K562 (cell line): ENCODE measurements around the gene ERVFRD-1. TPM values are rescaled to one million over a fixed set of nuclear protein-coding genes. Genes with fewer than 3 reads are reported as not detected.

Experiments
- ADNP ChIP-seq: fragments of 200-800 bp; sonication (Bioruptor generic); IDR thresholded peaks from 2 replicates; pipeline ENCODE4 v1.6.1; 2016; ENCODE audit warnings: missing genetic modification characterization, missing compliant biosample characterization
- ATF4 ChIP-seq: fragments of 450-650 bp; formaldehyde crosslinking; IDR thresholded peaks from 2 replicates; pipeline ENCODE4 v1.4.0; 2022; ENCODE audit warnings: mild to moderate bottlenecking, moderate library complexity
- BCL6 ChIP-seq: fragments of 250-450 bp; sonication (Bioruptor Pico); IDR thresholded peaks from 2 replicates; pipeline ENCODE4 v1.4.0; 2020
- BCOR ChIP-seq: fragments of 450-650 bp; IDR thresholded peaks from 2 replicates; pipeline ENCODE4 v1.6.1; 2016
- CBFA2T3 ChIP-seq: fragments of 450-650 bp; IDR thresholded peaks from 2 replicates; pipeline ENCODE4 v1.6.1; 2017
- EP300 ChIP-seq: IDR thresholded peaks from 2 replicates; pipeline ENCODE4 v1.6.1; 2012; ENCODE audit warnings: low read length, improper control_type of control experiment
- HDAC8 ChIP-seq: fragments of 450-650 bp; IDR thresholded peaks from 2 replicates; pipeline ENCODE4 v1.6.1; 2016; ENCODE audit warnings: mild to moderate bottlenecking, missing genetic modification characterization, moderate library complexity, missing compliant biosample characterization
- HMG20B ChIP-seq: fragments of 250-450 bp; sonication (Bioruptor Pico); IDR thresholded peaks from 2 replicates; pipeline ENCODE4 v1.5.0; 2021; ENCODE audit warnings: mild to moderate bottlenecking
- KLF1 ChIP-seq: fragments of 450-650 bp; IDR thresholded peaks from 2 replicates; pipeline ENCODE4 v1.6.1; 2016; ENCODE audit warnings: missing genetic modification characterization, missing compliant biosample characterization
- KLF6 ChIP-seq: fragments of 250-450 bp; sonication (Bioruptor Pico); IDR thresholded peaks from 2 replicates; pipeline ENCODE4 v1.4.0; 2020; ENCODE audit warnings: mild to moderate bottlenecking, moderate library complexity, borderline replicate concordance
- MYC ChIP-seq, 2 experiments: fragments of 250-450 bp in 1 of 2; sonication (Bioruptor Pico) in 1 of 2; IDR thresholded peaks; 2 replicates each; pipeline versions ENCODE4 v1.5.1 to v1.6.1; 2012 to 2021; ENCODE audit warnings: low read depth in 2 of 2, borderline replicate concordance in 1 of 2, improper control_type of control experiment in 1 of 2, low read length in 1 of 2, mild to moderate bottlenecking in 1 of 2, moderate library complexity in 1 of 2
- NCOA1 ChIP-seq: fragments of 450-650 bp; IDR thresholded peaks from 2 replicates; pipeline ENCODE4 v1.6.1; 2016; ENCODE audit warnings: low read depth
- PML ChIP-seq: IDR thresholded peaks from 2 replicates; pipeline ENCODE4 v1.6.1; 2012; ENCODE audit warnings: low read length, inconsistent platforms
- RFX7 ChIP-seq: fragments of 250-450 bp; sonication (Bioruptor Pico); IDR thresholded peaks from 2 replicates; pipeline ENCODE4 v1.5.1; 2021; ENCODE audit warnings: mild to moderate bottlenecking
- SFPQ ChIP-seq: fragments of 200-400 bp; formaldehyde crosslinking; IDR thresholded peaks from 2 replicates; pipeline ENCODE4 v1.6.1; 2017; ENCODE audit warnings: mild to moderate bottlenecking, low read depth, low read length, moderate library complexity
- TAF1 ChIP-seq: IDR thresholded peaks from 2 replicates; pipeline ENCODE4 v1.6.1; 2011; ENCODE audit warnings: mild to moderate bottlenecking, low read length, moderate library complexity; ENCODE audit not compliant: insufficient read depth, control insufficient read depth, severe bottlenecking; ENCODE audit errors: extremely low read depth
- TCF7 ChIP-seq: sonication (generic); IDR thresholded peaks from 2 replicates; pipeline ENCODE4 v1.6.1; 2016; ENCODE audit warnings: antibody characterized with exemption, borderline replicate concordance
- ZBTB49 ChIP-seq: sonication (generic); formaldehyde crosslinking; IDR thresholded peaks from 2 replicates; pipeline ENCODE4 v1.8.0; 2022; ENCODE audit warnings: missing genetic modification reagents, mild to moderate bottlenecking, borderline replicate concordance
- ZFP1 ChIP-seq: fragments of 450-650 bp; formaldehyde crosslinking; IDR thresholded peaks from 2 replicates; pipeline ENCODE4 v1.4.0; 2020; ENCODE audit warnings: mild to moderate bottlenecking, mixed read lengths
- ZNF197 ChIP-seq: fragments of 200-800 bp; sonication (Bioruptor generic); IDR thresholded peaks from 2 replicates; pipeline ENCODE4 v1.6.1; 2016; ENCODE audit warnings: low read depth, missing genetic modification characterization, missing compliant biosample characterization
- ZNF695 ChIP-seq: fragments of 450-650 bp; formaldehyde crosslinking; IDR thresholded peaks from 2 replicates; pipeline ENCODE4 v1.4.0; 2020; ENCODE audit warnings: mild to moderate bottlenecking, moderate library complexity
- polyA plus RNA-seq, 8 experiments: library from polyadenylated mRNA; depleted of rRNA in 4 of 8; stranded (reverse) in 5 of 8; unstranded in 3 of 8; fragments of >200 nt; fragmentation: Nextera tagmentation in 2 of 8; fragmentation: Illumina TruSeq in 1 of 8; extraction: Ambion mirVana in 2 of 8; extraction: Trizol in 1 of 8; gene quantifications; 2 replicates each; pipeline versions ENCODE4 v1.2.1 to v1.2.3, GENCODE V29; 2011 to 2014; ENCODE audit warnings: inconsistent platforms in 1 of 8, missing spikeins in 1 of 8
- total RNA-seq, 7 experiments: library from RNA; depleted of rRNA in 6 of 7; stranded (reverse); fragments of >200 nt in 6 of 7; fragmentation: Illumina TruSeq in 2 of 7; extraction: Trizol in 2 of 7; gene quantifications; 2 replicates each; pipeline versions ENCODE4 v1.2.1 to v1.2.3, GENCODE V29; 2011 to 2021; ENCODE audit warnings: low replicate concordance in 1 of 7
- TF ChIP-seq, protein P1 (sequence below): fragments of 150-350 bp; conservative IDR thresholded peaks from 2 replicates; pipeline ENCODE4 v1.6.1; 2014; ENCODE audit warnings: low read length

Gene ERVFRD-1
- total and polyA plus RNA-seq, 9 of the 15 experiments (the other 6 are each of a cell fraction or from before 2014, with no cell fraction given) = 0.05 to 0.14 (median 0.09) TPM; not detected in 2

GRCh38 chr6:11094411-11094851, 17.1 kb downstream of the ERVFRD-1 start (continued):
- TF ChIP-seq ZNF197 (CRISPR knock-in tag) (no peak), RFX7 (CRISPR knock-in tag) (no peak), BCL6 (CRISPR knock-in tag) (no peak), ZNF695 (CRISPR knock-in tag) (no peak), EP300 (no peak), KLF6 (no peak), SFPQ (no peak), NCOA1 (no peak), CBFA2T3 (0 out of 2 replicates have a peak, but pooled peaks have one; percentile 5), ATF4 (CRISPR knock-in tag) (0 out of 2 replicates have a peak, but pooled peaks have one; percentile 30), TAF1 (no peak), ADNP (tag) (no peak), HMG20B (CRISPR knock-in tag) (peak; percentile 46; the same call in 1 of the 2 replicates), PML (no peak), BCOR (peak; percentile 12; the same call in 1 of the 2 replicates), TCF7 (no peak), HDAC8 (tag) (no peak), MYC (IDR thresholded peaks at IDR 0.05; ENCODE audit: low read depth, low read length) (0 out of 2 replicates have a peak, but pooled peaks have one; percentile 23), MYC (CRISPR knock-in tag; IDR thresholded peaks at IDR 0.05; ENCODE audit: borderline replicate concordance, low read depth) (no peak), ZBTB49 (no peak), ZFP1 (no peak), KLF1 (tag) (no peak)
- TF ChIP-seq, protein P1, sequence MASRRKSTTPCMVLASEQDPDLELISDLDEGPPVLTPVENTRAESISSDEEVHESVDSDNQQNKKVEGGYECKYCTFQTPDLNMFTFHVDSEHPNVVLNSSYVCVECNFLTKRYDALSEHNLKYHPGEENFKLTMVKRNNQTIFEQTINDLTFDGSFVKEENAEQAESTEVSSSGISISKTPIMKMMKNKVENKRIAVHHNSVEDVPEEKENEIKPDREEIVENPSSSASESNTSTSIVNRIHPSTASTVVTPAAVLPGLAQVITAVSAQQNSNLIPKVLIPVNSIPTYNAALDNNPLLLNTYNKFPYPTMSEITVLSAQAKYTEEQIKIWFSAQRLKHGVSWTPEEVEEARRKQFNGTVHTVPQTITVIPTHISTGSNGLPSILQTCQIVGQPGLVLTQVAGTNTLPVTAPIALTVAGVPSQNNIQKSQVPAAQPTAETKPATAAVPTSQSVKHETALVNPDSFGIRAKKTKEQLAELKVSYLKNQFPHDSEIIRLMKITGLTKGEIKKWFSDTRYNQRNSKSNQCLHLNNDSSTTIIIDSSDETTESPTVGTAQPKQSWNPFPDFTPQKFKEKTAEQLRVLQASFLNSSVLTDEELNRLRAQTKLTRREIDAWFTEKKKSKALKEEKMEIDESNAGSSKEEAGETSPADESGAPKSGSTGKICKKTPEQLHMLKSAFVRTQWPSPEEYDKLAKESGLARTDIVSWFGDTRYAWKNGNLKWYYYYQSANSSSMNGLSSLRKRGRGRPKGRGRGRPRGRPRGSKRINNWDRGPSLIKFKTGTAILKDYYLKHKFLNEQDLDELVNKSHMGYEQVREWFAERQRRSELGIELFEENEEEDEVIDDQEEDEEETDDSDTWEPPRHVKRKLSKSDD = no peak
